IMR-90 (cell line): Measurements from ENCODE around the gene RGS5. TPM values are rescaled to one million over a fixed set of nuclear protein-coding genes. Genes with fewer than 3 reads are reported as not detected.

Experiments used
- ATAC-seq: fragments of 200-7000 bp; cut with Tn5 transposase; 2 replicates; pipeline ENCODE4 v1.9.1; 2020; ENCODE audit warnings: low read depth, mild to moderate bottlenecking, moderate library complexity
- BruUV-seq: library from RNA; stranded (reverse); fragments of 400-500 nt; replicated peaks from 2 replicates; lab custom pipeline; 2021; lab: Mats Ljungman, UMichigan
- CTCF ChIA-PET: fragments of 300-600 bp; formaldehyde crosslinking; extraction: SDS; loops from one replicate; lab custom pipeline; 2021; ENCODE audit warnings: antibody characterized with exemption; lab: Yijun Ruan, JAX
- POLR2A ChIA-PET: fragments of 300-600 bp; sonication (Branson Sonifier 250); formaldehyde crosslinking; loops from one replicate; lab custom pipeline; 2022; ENCODE audit warnings: antibody characterized with exemption; ENCODE audit not compliant: unreplicated experiment; lab: Charles Lee
- DNase-seq: peaks from one replicate; pipeline ENCODE4 v3.0.0; 2013
- H2AFZ ChIP-seq: replicated peaks from 2 replicates; pipeline ENCODE3; 2013; ENCODE audit warnings: low read length, mild to moderate bottlenecking; ENCODE audit not compliant: poor library complexity
- H2AK5ac ChIP-seq: 2 replicates; pipeline ENCODE4 v1.6.1; 2013; ENCODE audit warnings: low read depth, low read length, inconsistent platforms
- H2AK9ac ChIP-seq: replicated peaks from 2 replicates; pipeline ENCODE3; 2013; ENCODE audit warnings: mild to moderate bottlenecking, low read depth, low read length, moderate library complexity; ENCODE audit not compliant: poor library complexity
- H2BK120ac ChIP-seq: 2 replicates; pipeline ENCODE4 v1.6.1; 2013; ENCODE audit warnings: low read depth, low read length, inconsistent platforms
- H2BK15ac ChIP-seq: 3 replicates; pipeline ENCODE4 v1.6.1; 2013; ENCODE audit warnings: low read depth, low read length, inconsistent platforms
- H2BK20ac ChIP-seq: 2 replicates; pipeline ENCODE4 v1.6.1; 2013; ENCODE audit warnings: low read depth, mild to moderate bottlenecking, inconsistent platforms, low read length, moderate library complexity
- H2BK5ac ChIP-seq: 2 replicates; pipeline ENCODE4 v1.6.1; 2013; ENCODE audit warnings: mild to moderate bottlenecking, low read depth, low read length, inconsistent platforms; ENCODE audit not compliant: poor library complexity, severe bottlenecking
- H3K14ac ChIP-seq: replicated peaks from 2 replicates; pipeline ENCODE4 v1.6.1; 2013; ENCODE audit warnings: low read depth, low read length, inconsistent platforms
- H3K18ac ChIP-seq: 2 replicates; pipeline ENCODE4 v1.6.1; 2013; ENCODE audit warnings: low read depth, low read length, control low read depth
- H3K23ac ChIP-seq: 2 replicates; pipeline ENCODE4 v1.6.1; 2013; ENCODE audit warnings: low read depth, low read length, inconsistent platforms
- H3K27ac ChIP-seq: 2 replicates; pipeline ENCODE4 v1.5.1; 2013; ENCODE audit warnings: mild to moderate bottlenecking, control low read depth, low read length; ENCODE audit not compliant: insufficient read depth
- H3K27me3 ChIP-seq: 2 replicates; pipeline ENCODE4 v1.6.1; 2013; ENCODE audit warnings: low read length; ENCODE audit not compliant: control insufficient read depth, insufficient read depth
- H3K36me3 ChIP-seq: 2 replicates; pipeline ENCODE4 v1.6.1; 2013; ENCODE audit warnings: low read length, mixed read lengths; ENCODE audit not compliant: control insufficient read depth, insufficient read depth
- H3K4ac ChIP-seq: 2 replicates; pipeline ENCODE4 v1.6.1; 2013; ENCODE audit warnings: low read depth, low read length, inconsistent platforms
- H3K4me1 ChIP-seq: 2 replicates; pipeline ENCODE4 v1.6.1; 2013; ENCODE audit warnings: low read length, mixed read lengths; ENCODE audit not compliant: control insufficient read depth, insufficient read depth
- H3K4me2 ChIP-seq: 2 replicates; pipeline ENCODE4 v1.6.1; 2013; ENCODE audit warnings: low read depth, mild to moderate bottlenecking, control low read depth, low read length, moderate library complexity
- H3K4me3 ChIP-seq: 2 replicates; pipeline ENCODE4 v1.5.1; 2013; ENCODE audit warnings: low read depth, mild to moderate bottlenecking, control low read depth, low read length, moderate library complexity; ENCODE audit not compliant: insufficient read depth
- H3K56ac ChIP-seq: 2 replicates; pipeline ENCODE4 v1.6.1; 2013; ENCODE audit warnings: low read length, inconsistent platforms; ENCODE audit not compliant: insufficient read depth; ENCODE audit errors: extremely low read depth
- H3K79me1 ChIP-seq, 2 experiments: 2 replicates each; pipeline ENCODE4 v1.6.1; 2013; ENCODE audit warnings: low read length in 2 of 2, inconsistent platforms in 1 of 2, low read depth in 1 of 2
- H3K9ac ChIP-seq: 2 replicates; pipeline ENCODE4 v1.6.1; 2013; ENCODE audit warnings: low read depth, low read length, control low read depth
- H3K9me1 ChIP-seq: 2 replicates; pipeline ENCODE4 v1.6.1; 2013; ENCODE audit warnings: low read length, inconsistent platforms; ENCODE audit not compliant: insufficient read depth
- H3K9me3 ChIP-seq: 2 replicates; pipeline ENCODE4 v1.6.1; 2013; ENCODE audit warnings: low read length; ENCODE audit not compliant: control insufficient read depth, insufficient read depth
- H4K20me1 ChIP-seq: 2 replicates; pipeline ENCODE4 v1.6.1; 2013; ENCODE audit warnings: low read length, inconsistent platforms; ENCODE audit not compliant: insufficient read depth
- H4K5ac ChIP-seq: 2 replicates; pipeline ENCODE4 v1.6.1; 2013; ENCODE audit warnings: mild to moderate bottlenecking, low read depth, low read length, control low read depth
- H4K8ac ChIP-seq, 2 experiments: 2 replicates each; pipeline ENCODE4 v1.6.1; 2013; ENCODE audit warnings: low read depth in 2 of 2, low read length in 2 of 2, control low read depth in 1 of 2, inconsistent platforms in 1 of 2
- H4K91ac ChIP-seq: 2 replicates; pipeline ENCODE4 v1.6.1; 2013; ENCODE audit warnings: low read depth, low read length, inconsistent platforms; ENCODE audit not compliant: insufficient read depth
- BHLHE40 ChIP-seq: fragments of 150-350 bp; IDR thresholded peaks from 2 replicates; pipeline ENCODE4 v1.6.1; 2016; ENCODE audit warnings: mild to moderate bottlenecking, low read depth, low read length
- CEBPB ChIP-seq: IDR thresholded peaks from 2 replicates; pipeline ENCODE4 v1.6.1; 2012; ENCODE audit warnings: low read depth, low read length, improper control_type of control experiment
- CHD1 ChIP-seq: IDR thresholded peaks from 2 replicates; pipeline ENCODE4 v1.6.1; 2012; ENCODE audit warnings: low read depth, low read length, improper control_type of control experiment
- CTCF ChIP-seq: conservative IDR thresholded peaks from 2 replicates; pipeline ENCODE4 v1.5.1; 2012; ENCODE audit warnings: mild to moderate bottlenecking, low read depth, low read length, improper control_type of control experiment
- FOS ChIP-seq: fragments of 150-350 bp; IDR thresholded peaks from 2 replicates; pipeline ENCODE4 v1.6.1; 2016; ENCODE audit warnings: low read depth, low read length
- MAFK ChIP-seq: IDR thresholded peaks from 2 replicates; pipeline ENCODE4 v1.6.1; 2012; ENCODE audit warnings: low read depth, low read length, improper control_type of control experiment
- MAZ ChIP-seq: IDR thresholded peaks from 2 replicates; pipeline ENCODE4 v1.6.1; 2012; ENCODE audit warnings: low read depth, mild to moderate bottlenecking, low read length, improper control_type of control experiment, moderate library complexity, borderline replicate concordance
- MXI1 ChIP-seq: IDR thresholded peaks from 2 replicates; pipeline ENCODE4 v1.6.1; 2012; ENCODE audit warnings: low read depth, mild to moderate bottlenecking, low read length, moderate library complexity, borderline replicate concordance
- NFE2L2 ChIP-seq: fragments of 150-350 bp; IDR thresholded peaks from 2 replicates; pipeline ENCODE4 v1.6.1; 2016; ENCODE audit warnings: low read depth, mild to moderate bottlenecking, low read length
- POLR2A ChIP-seq: IDR thresholded peaks from 2 replicates; pipeline ENCODE4 v1.6.1; 2012; ENCODE audit warnings: mild to moderate bottlenecking, low read depth, low read length
- RCOR1 ChIP-seq: IDR thresholded peaks from 2 replicates; pipeline ENCODE4 v1.6.1; 2012; ENCODE audit warnings: mild to moderate bottlenecking, low read length, improper control_type of control experiment; ENCODE audit not compliant: insufficient replicate concordance
- RFX5 ChIP-seq: IDR thresholded peaks from 2 replicates; pipeline ENCODE4 v1.8.0; 2012; ENCODE audit warnings: low read depth, mild to moderate bottlenecking, low read length, moderate library complexity
- SMC3 ChIP-seq: fragments of 150-350 bp; IDR thresholded peaks from 2 replicates; pipeline ENCODE4 v1.6.1; 2016; ENCODE audit warnings: low read depth, mild to moderate bottlenecking, antibody characterized with exemption, low read length, moderate library complexity
- WGBS, 2 experiments: methylation state at CpG; one replicate each; pipeline versions ENCODE4 v1.1.5 to v1.1.7; 2013; ENCODE audit warnings: missing lambda C conversion rate in 2 of 2; ENCODE audit not compliant: insufficient read length in 1 of 2; ENCODE audit errors: extremely low coverage in 2 of 2; 5-methylcytosine and 5-hydroxymethylcytosine counted together
- dilution Hi-C: fragments of 300-500 bp; cut with HindIII; formaldehyde crosslinking; loops from one replicate; pipeline ENCODE4 v1.14.3; 2018; ENCODE audit warnings: low sequenced_read_pairs; ENCODE audit not compliant: unreplicated experiment
- in situ Hi-C: fragments of 300-500 bp; cut with MboI; formaldehyde crosslinking; loops from 3 replicates; pipeline ENCODE4 v1.14.3; 2019; ENCODE audit warnings: low sequenced_read_pairs, inconsistent platforms, mixed read lengths
- intact Hi-C: fragments of 100-400 bp; cut with micrococcal nuclease; formaldehyde crosslinking; loops from 2 replicates; pipeline ENCODE4 v1.10.0; 2022
- polyA plus RNA-seq, 3 experiments: library from polyadenylated mRNA; depleted of rRNA; stranded (reverse); fragments of >200 nt; gene quantifications; 2 replicates each; pipeline ENCODE4 v1.2.3, GENCODE V29; 2012; ENCODE audit warnings: low replicate concordance in 1 of 3
- total RNA-seq: library from RNA; depleted of rRNA; stranded (reverse); fragments of >200 nt; gene quantifications from 2 replicates; pipeline ENCODE4 v1.2.3, GENCODE V29; 2012
- TF ChIP-seq, protein P1 (sequence below): fragments of 150-350 bp; IDR thresholded peaks from 2 replicates; pipeline ENCODE4 v1.6.1; 2017; ENCODE audit warnings: mild to moderate bottlenecking, antibody characterized with exemption, low read length, low read depth

Gene RGS5
- total and polyA plus RNA-seq, 2 of the 4 experiments (the other 2 are of a cell fraction) = 21.4 to 40.0 TPM

GRCh38 chr1:163240705-163241104 lies 38.0 kb upstream of the RGS5 start:
- H3K9ac ChIP-seq = no peak overlapping the region
- H2BK15ac ChIP-seq = no peak overlapping the region
- no peak overlapping the region for H3K14ac ChIP-seq
- TF ChIP-seq RFX5 (no peak), NFE2L2 (no peak), CEBPB (no peak), MXI1 (no peak), SMC3 (no peak), MAZ (no peak), POLR2A (no peak), CHD1 (no peak), MAFK (no peak), FOS (no peak), RCOR1 (no peak), CTCF (no peak), BHLHE40 (no peak)
- TF ChIP-seq, protein P1, sequence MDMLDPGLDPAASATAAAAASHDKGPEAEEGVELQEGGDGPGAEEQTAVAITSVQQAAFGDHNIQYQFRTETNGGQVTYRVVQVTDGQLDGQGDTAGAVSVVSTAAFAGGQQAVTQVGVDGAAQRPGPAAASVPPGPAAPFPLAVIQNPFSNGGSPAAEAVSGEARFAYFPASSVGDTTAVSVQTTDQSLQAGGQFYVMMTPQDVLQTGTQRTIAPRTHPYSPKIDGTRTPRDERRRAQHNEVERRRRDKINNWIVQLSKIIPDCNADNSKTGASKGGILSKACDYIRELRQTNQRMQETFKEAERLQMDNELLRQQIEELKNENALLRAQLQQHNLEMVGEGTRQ = no peak
- no peaks in the 10 kb centered on the region for H3K9me3 ChIP-seq
- H2BK20ac ChIP-seq = no peak overlapping the region
- no peak overlapping the region for H2AK9ac ChIP-seq
- no peak overlapping the region for H3K27ac ChIP-seq
- intact Hi-C loops (no loop called here), dilution Hi-C loops (no loop called here), in situ Hi-C loops (loop anchor here (5.0 kb wide), 1 partner anchor 37 kb away; no protein-coding TSS in a partner anchor)
- no TSS peak for BruUV-seq
- no peak overlapping the region for H4K5ac ChIP-seq
- POLR2A ChIA-PET = no interaction called here
- no peaks in the 10 kb centered on the region for H3K36me3 ChIP-seq
- H3K9me1 ChIP-seq = no peaks in the 10 kb centered on the region
- no peak overlapping the region for H3K18ac ChIP-seq
- WGBS, 2 experiments = no CpG with 5 or more reads among the region's 3 CpGs
- H2AK5ac ChIP-seq = no peak overlapping the region
- H4K8ac ChIP-seq = no peak overlapping the region
- no peaks in the 10 kb centered on the region for H3K27me3 ChIP-seq
- no peak overlapping the region for H3K4me3 ChIP-seq
- no peak overlapping the region for H3K23ac ChIP-seq
- no peak overlapping the region for H3K4me2 ChIP-seq
- no peak overlapping the region for H2AFZ ChIP-seq
- H3K56ac ChIP-seq = no peak overlapping the region
- no peak overlapping the region for H3K4ac ChIP-seq
- CTCF ChIA-PET = no interaction called here
- H2BK5ac ChIP-seq = no peak overlapping the region
- H4K20me1 ChIP-seq = no peaks in the 10 kb centered on the region
- H2BK120ac ChIP-seq = no peak overlapping the region
- no peaks in the 10 kb centered on the region for H3K4me1 ChIP-seq
- DNase-seq (no peak), ATAC-seq (no peak)
- no peak overlapping the region for H4K91ac ChIP-seq
- no peaks in the 10 kb centered on the region for H3K79me1 ChIP-seq
